Erythroblast (primary cell): ENCODE measurements around the gene CDC20.

Experiments
- GATA1 ChIP-seq: IDR thresholded peaks from 2 replicates; pipeline ENCODE4 v1.6.1; 2011; ENCODE audit warnings: low read depth, mild to moderate bottlenecking, control low read depth, low read length, moderate library complexity
- POLR2A ChIP-seq: IDR thresholded peaks from 2 replicates; pipeline ENCODE4 v1.6.1; 2011; ENCODE audit warnings: mild to moderate bottlenecking, low read length

GRCh38 chr1:43338001-43338400 is 20.8 kb upstream of the CDC20 start:
- TF ChIP-seq POLR2A: no peak
- no peak for TF ChIP-seq GATA1
